GM19324 (cell line): ENCODE data around the gene MINK1.
"Not testable (repeated sequence)": the region's sequence is repeated elsewhere in the genome, so short reads cannot be mapped to it uniquely, and the experiment has no call there.

Experiments
- ATAC-seq: cut with Tn5 transposase; IDR thresholded peaks from one replicate; pipeline ENCODE4 v1.9.1; 2021; ENCODE audit warnings: mild to moderate bottlenecking, moderate library complexity; ENCODE audit not compliant: unreplicated experiment, low FRiP score

Gene MINK1

DNA sequence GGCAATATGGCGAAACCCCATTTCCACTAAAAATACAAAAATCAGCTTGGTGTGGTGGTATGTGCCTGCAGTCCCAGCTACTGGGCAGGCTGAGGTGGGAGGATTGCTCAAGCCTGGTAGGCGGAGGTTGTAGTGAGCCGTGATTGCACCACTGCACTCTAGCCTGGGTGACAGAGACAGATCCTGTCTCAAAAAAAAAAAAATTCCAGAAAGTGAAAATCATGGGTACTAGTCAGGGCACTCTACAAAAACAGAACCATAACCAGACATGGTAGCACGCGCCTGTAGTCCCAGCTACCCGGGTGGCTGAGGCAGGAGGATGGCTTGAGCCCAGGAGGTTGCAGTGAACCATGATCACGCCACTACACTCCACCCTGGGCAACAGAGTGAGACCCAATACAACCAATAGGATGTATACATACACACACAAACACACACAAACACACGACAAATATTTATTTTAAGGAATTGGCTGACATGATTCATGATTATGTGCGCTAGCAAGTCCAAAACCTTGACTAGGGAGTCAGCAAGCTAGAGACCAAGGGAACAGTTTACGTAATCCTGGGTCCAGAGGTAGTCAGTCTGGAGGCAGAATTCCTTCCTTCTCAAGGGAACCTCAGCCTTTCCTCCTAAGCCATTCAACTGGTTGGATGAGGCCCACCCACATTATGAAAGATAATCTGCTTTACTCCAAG is 87.4 kb downstream of the MINK1 start:
- no peak for ATAC-seq

DNA sequence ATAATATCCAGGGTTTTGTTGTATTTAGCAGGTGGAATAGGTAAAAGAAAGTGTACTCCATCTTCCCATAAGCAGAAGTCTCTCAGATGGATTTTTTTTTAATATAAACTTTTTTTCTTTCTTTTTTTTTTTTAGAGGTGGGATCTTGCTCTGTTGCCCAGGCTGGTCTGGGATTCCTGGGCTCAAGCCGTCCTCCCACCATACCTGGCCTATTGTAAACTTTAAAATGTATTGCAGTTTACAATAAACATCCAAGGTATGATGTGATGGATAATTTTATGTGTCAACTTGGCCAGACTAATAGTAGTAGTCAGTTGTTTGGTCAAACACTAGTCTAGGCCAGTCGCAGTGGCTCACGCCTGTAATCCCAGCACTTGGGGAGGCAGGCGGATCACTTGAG is 88.2 kb downstream of the MINK1 start:
- no peak for ATAC-seq

GRCh38 chr17:4926577-4927335 is 93.6 kb downstream of the MINK1 start:
- ATAC-seq: not testable (repeated sequence)

GRCh38 chr17:4928881-4929280 is 95.7 kb downstream of the MINK1 start:
- no peak for ATAC-seq

DNA sequence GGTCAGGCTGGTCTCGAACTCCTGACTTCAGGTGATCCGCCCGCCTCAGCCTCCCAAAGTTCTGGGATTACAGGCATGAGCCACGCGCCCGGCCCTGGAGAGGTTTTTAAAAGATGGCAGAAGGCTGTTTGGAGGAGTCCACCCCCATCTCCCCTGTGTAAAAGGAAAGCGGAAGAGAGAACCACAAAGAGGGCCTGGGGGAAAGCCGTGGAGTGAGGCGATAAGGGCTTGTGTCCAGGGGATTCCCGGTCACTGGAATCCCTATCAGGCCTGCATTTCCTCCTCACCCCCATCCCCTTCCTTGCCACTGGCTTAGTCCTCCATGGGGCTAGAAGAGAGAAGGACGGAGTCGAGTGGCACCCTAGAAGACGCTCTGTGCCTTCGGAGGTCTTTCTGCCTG is 98.8 kb downstream of the MINK1 start, which contains the start of gene GP1BA:
TSS of gene GP1BA (plus strand) at position 315 of the 400 bp plus-strand sequence. CDS start 328 bp downstream, outside the sequence.
- no peak for ATAC-seq

DNA sequence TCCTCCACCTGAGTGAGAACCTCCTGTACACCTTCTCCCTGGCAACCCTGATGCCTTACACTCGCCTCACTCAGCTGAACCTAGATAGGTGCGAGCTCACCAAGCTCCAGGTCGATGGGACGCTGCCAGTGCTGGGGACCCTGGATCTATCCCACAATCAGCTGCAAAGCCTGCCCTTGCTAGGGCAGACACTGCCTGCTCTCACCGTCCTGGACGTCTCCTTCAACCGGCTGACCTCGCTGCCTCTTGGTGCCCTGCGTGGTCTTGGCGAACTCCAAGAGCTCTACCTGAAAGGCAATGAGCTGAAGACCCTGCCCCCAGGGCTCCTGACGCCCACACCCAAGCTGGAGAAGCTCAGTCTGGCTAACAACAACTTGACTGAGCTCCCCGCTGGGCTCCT is 99.6 kb downstream of the MINK1 start:
- no peak for ATAC-seq

- ATAC-seq: no peak
Observed at GRCh38 chr17:4933646-4934045, 100.5 kb downstream of the MINK1 start.

DNA sequence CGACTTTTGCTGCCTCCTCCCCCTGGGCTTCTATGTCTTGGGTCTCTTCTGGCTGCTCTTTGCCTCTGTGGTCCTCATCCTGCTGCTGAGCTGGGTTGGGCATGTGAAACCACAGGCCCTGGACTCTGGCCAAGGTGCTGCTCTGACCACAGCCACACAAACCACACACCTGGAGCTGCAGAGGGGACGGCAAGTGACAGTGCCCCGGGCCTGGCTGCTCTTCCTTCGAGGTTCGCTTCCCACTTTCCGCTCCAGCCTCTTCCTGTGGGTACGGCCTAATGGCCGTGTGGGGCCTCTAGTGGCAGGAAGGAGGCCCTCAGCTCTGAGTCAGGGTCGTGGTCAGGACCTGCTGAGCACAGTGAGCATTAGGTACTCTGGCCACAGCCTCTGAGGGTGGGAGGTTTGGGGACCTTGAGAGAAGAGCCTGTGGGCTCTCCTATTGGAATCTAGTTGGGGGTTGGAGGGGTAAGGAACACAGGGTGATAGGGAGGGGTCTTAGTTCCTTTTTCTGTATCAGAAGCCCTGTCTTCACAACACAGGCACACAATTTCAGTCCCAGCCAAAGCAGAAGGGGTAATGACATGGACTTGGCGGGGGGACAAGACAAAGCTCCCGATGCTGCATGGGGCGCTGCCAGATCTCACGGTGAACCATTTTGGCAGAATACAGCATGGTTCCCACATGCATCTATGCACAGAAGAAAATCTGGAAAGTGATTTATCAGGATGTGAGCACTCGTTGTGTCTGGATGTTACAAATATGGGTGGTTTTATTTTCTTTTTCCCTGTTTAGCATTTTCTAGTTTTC is 101.2 kb downstream of the MINK1 start:
- no peak for ATAC-seq

DNA sequence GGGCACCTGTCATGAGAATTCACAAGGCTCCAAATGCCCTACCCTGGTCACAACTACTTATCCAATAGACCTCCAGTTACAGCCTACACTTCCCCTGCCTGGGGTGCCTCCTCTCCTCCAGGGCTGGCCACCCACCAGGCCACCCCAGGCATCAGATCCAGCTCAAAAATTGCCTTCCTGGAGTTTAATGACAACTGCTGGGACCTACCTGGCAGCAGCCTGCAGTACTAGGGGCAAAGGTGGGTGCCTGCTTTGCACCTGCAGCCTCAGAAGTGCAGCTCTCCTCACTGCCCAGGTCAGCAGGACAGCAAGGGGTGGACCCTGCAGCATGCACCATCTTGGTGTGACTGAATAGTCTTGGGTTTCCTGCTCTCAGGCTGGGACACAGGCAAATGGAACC is 102.5 kb downstream of the MINK1 start:
- ATAC-seq: no peak

DNA sequence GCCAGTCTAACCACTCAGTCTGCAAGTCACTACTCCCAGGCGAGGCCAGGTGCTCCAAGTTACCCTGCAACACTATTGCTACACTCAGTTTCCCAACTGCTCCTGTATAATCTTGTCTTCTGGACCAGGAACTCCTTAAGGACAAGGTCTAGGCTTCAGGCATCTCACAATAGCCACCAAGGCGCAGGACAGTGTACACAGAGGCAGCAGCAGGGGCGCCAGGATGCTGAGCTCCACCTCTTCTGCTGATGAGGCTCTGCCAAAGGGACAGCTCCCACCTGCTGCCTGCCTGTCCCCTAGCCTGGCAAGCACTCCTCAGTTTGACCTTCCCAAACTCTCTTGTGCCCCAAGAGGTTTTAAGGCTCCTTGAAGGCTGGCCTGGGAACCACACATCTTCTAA is 103.3 kb downstream of the MINK1 start:
- no peak for ATAC-seq

GRCh38 chr17:4937553-4937952 is 104.4 kb downstream of the MINK1 start:
- no peak for ATAC-seq

- ATAC-seq: no peak
Observed at GRCh38 chr17:4938069-4938491, 104.9 kb downstream of the MINK1 start.

DNA sequence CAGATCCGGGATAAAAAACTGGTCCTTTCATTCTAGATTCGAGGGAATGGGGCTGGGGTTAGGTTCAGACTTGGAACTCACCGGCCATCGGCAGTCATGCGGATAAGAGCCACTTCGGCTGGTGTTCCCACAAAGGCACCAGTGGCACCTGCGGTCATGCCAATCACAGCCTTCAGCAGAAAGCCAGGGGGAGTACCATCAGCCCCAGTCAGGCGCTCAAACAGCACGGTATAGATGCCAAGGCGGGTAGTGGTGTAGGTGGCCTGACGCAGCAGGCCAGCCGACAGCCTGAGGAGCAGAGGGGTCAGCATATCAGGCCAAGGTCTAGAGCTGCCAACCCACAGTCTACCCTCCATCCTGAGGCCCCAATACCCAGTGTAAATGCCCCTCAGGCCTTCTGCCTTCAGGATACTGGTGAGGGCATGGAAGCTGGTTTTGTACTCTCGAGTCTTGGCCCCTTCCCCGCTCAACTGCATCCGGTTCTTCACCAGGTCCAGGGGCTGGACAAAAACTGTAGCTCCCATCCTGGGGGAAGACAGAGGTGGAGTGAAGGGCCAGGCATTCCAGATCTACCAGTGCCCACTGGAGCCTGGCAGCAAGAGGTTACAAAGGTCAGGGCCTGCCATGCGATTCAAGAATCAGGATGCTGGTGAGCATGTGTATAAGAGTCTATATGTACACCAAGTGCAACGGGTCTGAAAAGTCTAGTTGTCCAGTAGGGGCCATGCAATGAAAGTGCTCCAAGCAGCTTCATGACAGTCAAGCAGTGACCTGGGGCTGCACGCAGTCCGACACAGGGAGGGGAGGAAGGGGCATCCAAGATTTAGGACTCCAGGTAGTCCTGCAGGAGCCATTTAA is 105.8 kb downstream of the MINK1 start:
- ATAC-seq: no peak

DNA sequence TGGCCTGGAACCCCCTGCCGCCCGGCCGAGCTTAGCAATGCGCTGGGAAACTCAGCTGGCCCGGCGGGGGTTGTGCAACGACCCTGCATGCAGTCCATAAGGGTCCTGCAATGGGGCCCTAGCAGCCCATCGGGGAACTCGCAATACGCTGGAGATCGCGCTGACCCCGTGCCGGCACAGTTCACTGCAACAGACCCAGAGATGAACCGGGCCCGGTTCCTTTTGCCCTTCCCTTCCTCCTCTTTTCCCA is 106.3 kb downstream of the MINK1 start:
- ATAC-seq: peak; percentile 25

DNA sequence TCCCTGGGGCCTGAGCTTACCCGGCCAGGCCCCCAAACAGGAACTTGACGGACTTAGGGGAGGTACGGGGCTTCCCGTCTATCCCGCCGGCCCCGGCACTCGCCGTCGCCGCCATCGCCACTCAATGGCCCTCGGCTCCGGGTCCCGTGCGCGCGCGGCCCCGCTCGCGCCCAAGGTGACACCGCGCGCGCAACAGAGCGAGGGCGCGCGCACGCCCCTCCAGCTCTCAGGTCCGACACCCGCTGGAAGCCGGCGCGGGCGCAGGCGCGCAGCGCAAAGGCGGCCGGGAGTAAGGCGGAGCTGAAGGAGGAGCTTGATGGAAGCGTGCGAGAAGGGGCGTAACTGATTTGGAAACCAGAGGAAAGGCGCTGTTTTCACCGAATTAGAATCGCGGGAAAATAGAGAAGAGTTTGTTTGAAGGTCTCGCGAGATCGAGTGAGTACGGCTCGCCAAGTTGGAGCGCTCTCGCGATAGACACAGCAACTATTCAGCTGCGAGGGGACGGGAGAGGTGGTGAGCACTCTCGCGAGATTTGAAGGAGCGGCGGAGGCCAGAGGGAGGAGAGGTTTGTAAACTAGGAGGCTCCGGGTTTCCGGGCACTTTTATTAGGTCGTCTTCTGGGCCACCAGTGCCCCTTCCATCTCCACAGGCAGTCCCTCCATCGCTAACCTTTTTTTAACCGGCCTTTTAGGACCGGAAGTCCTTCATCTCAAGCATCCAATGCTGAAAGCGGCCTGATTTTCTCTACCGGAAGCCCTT is 106.8 kb downstream of the MINK1 start, which contains the start of the genes RNF167 and SLC25A11:
TSS of gene RNF167 (plus strand) at position 473 of the 759 bp plus-strand sequence. CDS start 642 bp downstream, outside the sequence.
TSS of gene SLC25A11 (minus strand) at position 251 of the 759 bp plus-strand sequence. CDS start at position 115, 136 bp downstream.
- ATAC-seq: peak; percentile 82

DNA sequence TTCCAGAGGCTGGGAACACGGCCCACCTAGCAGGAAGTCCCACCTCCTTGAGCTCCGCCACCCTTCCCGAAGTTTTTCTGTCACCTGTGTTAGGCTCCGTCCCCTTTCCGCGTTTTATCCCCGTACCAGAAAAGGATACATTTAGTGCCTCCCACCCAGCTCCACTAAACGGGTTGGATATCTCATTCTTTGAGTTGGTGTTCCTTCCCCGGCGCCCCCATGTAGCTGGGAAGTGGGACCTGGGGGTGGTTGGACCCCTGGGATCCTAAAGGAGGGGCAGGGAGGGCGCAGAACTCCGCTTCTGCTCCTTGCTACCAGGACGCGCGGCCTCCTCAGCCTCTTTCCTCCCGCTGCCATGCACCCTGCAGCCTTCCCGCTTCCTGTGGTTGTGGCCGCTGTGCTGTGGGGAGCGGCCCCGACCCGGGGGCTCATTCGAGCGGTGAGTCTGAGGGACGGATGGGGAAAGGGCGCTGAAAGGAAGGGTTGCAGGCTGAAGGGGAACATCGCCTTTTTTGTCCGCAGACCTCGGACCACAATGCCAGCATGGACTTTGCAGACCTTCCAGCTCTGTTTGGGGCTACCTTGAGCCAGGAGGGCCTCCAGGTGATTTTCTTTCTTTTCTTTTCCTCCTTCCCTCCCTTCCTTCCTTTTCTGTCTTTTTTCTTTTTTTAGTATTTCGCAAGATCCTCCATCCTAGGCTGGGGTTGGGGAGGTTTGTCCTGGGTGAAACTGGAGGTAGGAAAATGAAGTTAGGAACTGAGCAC is 107.6 kb downstream of the MINK1 start:
- no peak for ATAC-seq

- no peak for ATAC-seq
Observed at GRCh38 chr17:4941319-4941610, 108.1 kb downstream of the MINK1 start.

DNA sequence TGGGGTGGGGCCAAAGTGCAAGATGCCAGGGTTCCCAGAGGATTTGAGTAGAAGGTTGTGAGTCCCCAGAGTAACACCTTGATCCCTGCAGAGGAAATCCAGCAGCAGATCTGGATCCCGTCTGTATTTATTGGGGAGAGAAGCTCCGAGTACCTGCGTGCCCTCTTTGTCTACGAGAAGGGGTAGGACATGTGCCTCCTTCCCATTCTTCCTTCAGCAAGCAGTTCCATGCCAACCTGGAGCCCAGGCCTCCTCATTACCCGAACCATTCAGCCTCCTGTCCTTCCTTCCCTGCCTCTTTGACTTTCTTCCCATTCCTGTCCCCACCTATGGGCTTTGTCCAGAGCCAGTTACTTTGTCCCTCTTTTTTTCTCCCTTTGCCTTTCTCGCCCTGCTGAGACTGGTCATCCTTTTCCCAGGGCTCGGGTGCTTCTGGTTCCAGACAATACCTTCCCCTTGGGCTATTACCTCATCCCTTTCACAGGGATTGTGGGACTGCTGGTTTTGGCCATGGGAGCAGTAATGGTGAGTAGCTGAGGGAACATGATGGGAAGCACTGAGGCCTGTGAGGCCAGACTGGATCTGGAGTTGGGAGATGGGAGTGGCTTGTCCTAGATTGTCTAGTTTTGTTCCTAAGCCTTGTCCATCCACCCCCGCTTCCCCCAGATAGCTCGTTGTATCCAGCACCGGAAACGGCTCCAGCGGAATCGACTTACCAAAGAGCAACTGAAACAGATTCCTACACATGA is 109.8 kb downstream of the MINK1 start:
- ATAC-seq: no peak
